SU-DHL-6 (cell line): ENCODE data around the gene NOBOX.

ENCODE experiments used
- H2AFZ ChIP-seq: fragments of 200-600 bp; sonication (generic); 2 replicates; pipeline ENCODE4 v1.6.1; 2014; ENCODE audit warnings: low read depth, mild to moderate bottlenecking, moderate library complexity, mixed read lengths, antibody characterized with exemption, low read length; ENCODE audit not compliant: severe bottlenecking
- H3F3A ChIP-seq: fragments of 200-600 bp; shearing (Covaris generic); 2 replicates; pipeline ENCODE4 v1.6.0; 2016; ENCODE audit warnings: antibody characterized with exemption, mild to moderate bottlenecking; ENCODE audit not compliant: insufficient read depth
- H3K27ac ChIP-seq: fragments of 200-600 bp; sonication (generic); 2 replicates; pipeline ENCODE4 v1.5.1; 2016; ENCODE audit warnings: low read depth, mild to moderate bottlenecking, low read length, moderate library complexity, mixed read lengths
- H3K27me3 ChIP-seq: fragments of 200-600 bp; sonication (generic), shearing (Covaris generic); 2 replicates; pipeline ENCODE4 v1.6.0; 2014; ENCODE audit warnings: mild to moderate bottlenecking, low read length
- H3K36me3 ChIP-seq: fragments of 200-600 bp; sonication (generic); 2 replicates; pipeline ENCODE4 v1.6.1; 2014; ENCODE audit warnings: mild to moderate bottlenecking, low read length, mixed read lengths
- H3K4me2 ChIP-seq: fragments of 300-600, 200-600 bp; shearing (Covaris generic), sonication (generic); 2 replicates; pipeline ENCODE4 v1.6.0; 2014; ENCODE audit warnings: low read length, low read depth, mild to moderate bottlenecking; ENCODE audit not compliant: poor library complexity, severe bottlenecking
- H3K4me3 ChIP-seq: fragments of 200-600 bp; sonication (generic); 2 replicates; pipeline ENCODE4 v1.5.1; 2014; ENCODE audit warnings: antibody characterized with exemption, low read length, mild to moderate bottlenecking, mixed read lengths; ENCODE audit not compliant: insufficient read depth, poor library complexity, severe bottlenecking
- H3K79me2 ChIP-seq: fragments of 200-600 bp; sonication (generic); 2 replicates; pipeline ENCODE4 v1.6.1; 2014; ENCODE audit warnings: mild to moderate bottlenecking, low read length, moderate library complexity; ENCODE audit not compliant: insufficient read depth
- H3K9ac ChIP-seq: fragments of 200-600 bp; sonication (generic); 2 replicates; pipeline ENCODE4 v1.7.0; 2014; ENCODE audit warnings: mild to moderate bottlenecking, low read length
- H3K9me2 ChIP-seq: fragments of 200-600 bp; sonication (generic); replicated peaks from 2 replicates; pipeline ENCODE4 v1.6.1; 2014; ENCODE audit warnings: low read length; ENCODE audit not compliant: insufficient read depth
- H3K9me3 ChIP-seq: fragments of 200-600 bp; sonication (generic); 2 replicates; pipeline ENCODE4 v1.6.1; 2014; ENCODE audit warnings: low read length, mixed read lengths; ENCODE audit not compliant: insufficient read depth
- H4K20me1 ChIP-seq: fragments of 200-600 bp; sonication (generic); 2 replicates; pipeline ENCODE4 v1.6.1; 2014; ENCODE audit warnings: low read depth, mild to moderate bottlenecking, antibody characterized with exemption, low read length, moderate library complexity, mixed read lengths
- CTCF ChIP-seq: fragments of 200-600 bp; sonication (generic); IDR thresholded peaks from one replicate; pipeline ENCODE4 v1.5.1; 2017; ENCODE audit warnings: antibody characterized with exemption, mild to moderate bottlenecking, low read length, moderate library complexity; ENCODE audit not compliant: insufficient read depth, poor library complexity, severe bottlenecking
- EZH2phosphoT487 ChIP-seq: fragments of 200-600 bp; sonication (generic), shearing (Covaris generic); conservative IDR thresholded peaks from 2 replicates; pipeline ENCODE4 v1.6.1; 2018; ENCODE audit warnings: mild to moderate bottlenecking, antibody characterized with exemption, low read length, moderate library complexity, mixed read lengths

NOBOX gene

DNA sequence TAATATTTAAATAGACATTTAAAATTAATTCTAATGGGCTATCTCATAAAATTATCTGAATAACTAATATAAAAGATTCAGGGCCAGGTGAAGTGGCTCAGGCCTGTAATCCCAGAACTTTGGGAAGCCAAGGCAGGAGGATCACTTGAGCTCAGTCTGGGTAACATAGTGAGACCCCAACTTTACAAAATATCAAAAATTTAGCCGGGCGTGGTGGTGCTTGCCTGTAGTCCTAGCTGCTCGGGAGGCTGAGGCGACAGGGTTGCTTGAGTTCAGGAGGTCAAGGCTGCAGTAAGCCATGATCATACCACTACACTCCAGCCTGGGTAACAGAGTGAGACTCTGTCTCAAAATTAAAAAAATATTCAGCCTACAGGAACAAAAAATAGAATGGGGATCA lies 12.5 kb downstream of the NOBOX start:
- Histone ChIP-seq H2AFZ (no peak overlapping the region), H3K9me3 (no peaks in the 10 kb centered on the region), H3K79me2 (no peaks in the 10 kb centered on the region), H4K20me1 (no peaks in the 10 kb centered on the region), H3K9me2 (no peaks in the 10 kb centered on the region), H3K9ac (no peak overlapping the region), H3K27me3 (no peaks in the 10 kb centered on the region), H3K4me2 (no peak overlapping the region), H3K36me3 (no peaks in the 10 kb centered on the region), H3K27ac (no peak overlapping the region), H3F3A (no peaks in the 10 kb centered on the region), H3K4me3 (no peak overlapping the region)
- no peak for TF ChIP-seq EZH2phosphoT487
- TF ChIP-seq CTCF = no peak

GRCh38 chr7:144390481-144390880 lies 13.0 kb downstream of the NOBOX start:
- no peaks in the 10 kb centered on the region for H3K36me3 ChIP-seq
- no peak overlapping the region for H3K4me3 ChIP-seq
- H3K79me2 ChIP-seq = no peaks in the 10 kb centered on the region
- H3F3A ChIP-seq = no peaks in the 10 kb centered on the region
- TF ChIP-seq CTCF = no peak
- TF ChIP-seq EZH2phosphoT487 = no peak
- H3K27me3 ChIP-seq = no peaks in the 10 kb centered on the region
- no peak overlapping the region for H2AFZ ChIP-seq
- H3K4me2 ChIP-seq = no peak overlapping the region
- H3K9me3 ChIP-seq = no peaks in the 10 kb centered on the region
- H3K9me2 ChIP-seq = no peaks in the 10 kb centered on the region
- H4K20me1 ChIP-seq = no peaks in the 10 kb centered on the region
- H3K9ac ChIP-seq = no peak overlapping the region
- H3K27ac ChIP-seq = no peak overlapping the region

- Histone ChIP-seq H3K79me2 (no peaks in the 10 kb centered on the region), H3K4me3 (no peak overlapping the region), H3K9ac (no peak overlapping the region), H3K4me2 (no peak overlapping the region), H3K27ac (no peak overlapping the region), H3K9me3 (no peaks in the 10 kb centered on the region), H4K20me1 (no peaks in the 10 kb centered on the region), H3K27me3 (no peaks in the 10 kb centered on the region), H3K9me2 (no peaks in the 10 kb centered on the region), H2AFZ (no peak overlapping the region), H3K36me3 (no peaks in the 10 kb centered on the region), H3F3A (no peaks in the 10 kb centered on the region)
- TF ChIP-seq EZH2phosphoT487 (no peak), CTCF (no peak)
Observed at GRCh38 chr7:144388950-144389349, 14.5 kb downstream of the NOBOX start.

DNA sequence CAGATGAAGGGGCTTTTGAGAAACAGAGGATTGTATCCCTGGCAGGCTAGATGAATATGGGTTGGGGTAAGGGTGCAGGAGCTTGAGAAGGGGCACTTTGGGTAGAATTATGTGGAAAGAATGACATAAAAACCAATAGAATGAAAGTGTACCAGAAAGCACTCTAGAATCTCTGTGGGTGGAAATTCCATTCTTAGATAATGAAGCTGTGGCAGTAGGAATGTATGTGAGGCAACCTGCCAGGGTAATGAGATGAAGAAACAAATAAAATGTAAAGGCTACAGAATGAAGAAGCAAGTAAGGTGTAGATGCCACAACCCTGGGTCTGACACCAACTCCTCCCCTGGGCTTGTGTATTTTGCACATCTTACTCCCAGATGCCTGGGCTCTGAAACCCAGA lies 16.8 kb downstream of the NOBOX start:
- H3K9ac ChIP-seq = no peak overlapping the region
- no peak overlapping the region for H3K4me3 ChIP-seq
- no peak overlapping the region for H3K4me2 ChIP-seq
- H3K27ac ChIP-seq = no peak overlapping the region
- H3K79me2 ChIP-seq = no peaks in the 10 kb centered on the region
- H2AFZ ChIP-seq = no peak overlapping the region
- no peaks in the 10 kb centered on the region for H3K9me2 ChIP-seq
- H4K20me1 ChIP-seq = no peaks in the 10 kb centered on the region
- TF ChIP-seq CTCF (no peak), EZH2phosphoT487 (no peak)
- no peaks in the 10 kb centered on the region for H3K36me3 ChIP-seq
- no peaks in the 10 kb centered on the region for H3F3A ChIP-seq
- H3K27me3 ChIP-seq = no peaks in the 10 kb centered on the region
- H3K9me3 ChIP-seq = no peaks in the 10 kb centered on the region
